Rectal smooth muscle tissue (tissue), 1 donor: Measurements from ENCODE around the gene ISOC2.
A peak's percentile ranks its signal among the peaks of the same experiment; 100 is the strongest.
"Not testable (repeated sequence)": the region's sequence is repeated elsewhere in the genome, so short reads cannot be mapped to it uniquely, and the experiment has no call there.

Experiments used
- H3K27ac ChIP-seq: one replicate; pipeline ENCODE4 v1.7.0; 2013; ENCODE audit warnings: low read depth, low read length, inconsistent platforms
- H3K27me3 ChIP-seq: one replicate; pipeline ENCODE4 v1.7.0; 2013; ENCODE audit warnings: low read length; ENCODE audit not compliant: control insufficient read depth, insufficient read depth
- H3K36me3 ChIP-seq: one replicate; pipeline ENCODE4 v1.7.0; 2013; ENCODE audit warnings: low read length; ENCODE audit not compliant: control insufficient read depth, insufficient read depth
- H3K4me1 ChIP-seq: one replicate; pipeline ENCODE4 v1.7.0; 2013; ENCODE audit warnings: low read length; ENCODE audit not compliant: control insufficient read depth, insufficient read depth
- H3K4me3 ChIP-seq: one replicate; pipeline ENCODE4 v1.7.0; 2013; ENCODE audit warnings: low read length
- H3K9ac ChIP-seq: one replicate; pipeline ENCODE4 v1.7.0; 2013; ENCODE audit warnings: low read length

The ISOC2 gene

GRCh38 chr19:55409179-55409578 is 52.3 kb downstream of the ISOC2 start:
- H3K36me3 ChIP-seq, H3K4me1 ChIP-seq, H3K9ac ChIP-seq, H3K27ac ChIP-seq, H3K27me3 ChIP-seq, H3K4me3 ChIP-seq: not testable (repeated sequence)

GRCh38 chr19:55408533-55408872 is 52.9 kb downstream of the ISOC2 start:
- Histone ChIP-seq H3K9ac (no peak overlapping the region), H3K4me1 (peaks cover 7% of the 10 kb centered on the region), H3K4me3 (peak overlapping the region; percentile 67), H3K27ac (peak overlapping the region; percentile 98), H3K36me3 (peaks cover 4% of the 10 kb centered on the region), H3K27me3 (no peaks in the 10 kb centered on the region)

- no peaks in the 10 kb centered on the region for H3K27me3 ChIP-seq
- H3K4me1 ChIP-seq: peaks cover 7% of the 10 kb centered on the region
- no peak overlapping the region for H3K9ac ChIP-seq
- H3K4me3 ChIP-seq: peak overlapping the region; percentile 78
- peaks cover 4% of the 10 kb centered on the region for H3K36me3 ChIP-seq
- peak overlapping the region; percentile 98 for H3K27ac ChIP-seq
Observed at GRCh38 chr19:55407800-55408532, 53.5 kb downstream of the ISOC2 start.

- Histone ChIP-seq H3K4me3 (peak within 1 kb of the TSS; percentile 78), H3K9ac (peak within 1 kb of the TSS; percentile 45), H3K27ac (peak within 1 kb of the TSS; percentile 98)
- not testable (repeated sequence) for H3K4me1 ChIP-seq, H3K27me3 ChIP-seq, H3K36me3 ChIP-seq
Observed at GRCh38 chr19:55407550-55407799, 54.0 kb downstream of the ISOC2 start, which contains the start of gene UBE2S. UBE2S (minus strand) TSS chr19:55407788; CDS start chr19:55407589, 199 bp downstream.

GRCh38 chr19:55406826-55407549 is 54.5 kb downstream of the ISOC2 start:
- Histone ChIP-seq H3K4me1 (peaks cover 7% of the 10 kb centered on the region), H3K27ac (peak overlapping the region; percentile 98), H3K9ac (peak overlapping the region; percentile 45), H3K27me3 (no peaks in the 10 kb centered on the region), H3K4me3 (peak overlapping the region; percentile 78), H3K36me3 (peaks cover 10% of the 10 kb centered on the region)

- Histone ChIP-seq H3K4me3 (peak overlapping the region; percentile 78), H3K27me3 (no peaks in the 10 kb centered on the region), H3K36me3 (peaks cover 10% of the 10 kb centered on the region), H3K9ac (no peak overlapping the region), H3K4me1 (peaks cover 7% of the 10 kb centered on the region), H3K27ac (no peak overlapping the region)
Observed at GRCh38 chr19:55406091-55406825, 55.2 kb downstream of the ISOC2 start.

GRCh38 chr19:55405638-55406037 is 55.8 kb downstream of the ISOC2 start:
- Histone ChIP-seq H3K9ac (no peak overlapping the region), H3K4me1 (peaks cover 7% of the 10 kb centered on the region), H3K27me3 (no peaks in the 10 kb centered on the region), H3K36me3 (peaks cover 15% of the 10 kb centered on the region), H3K27ac (no peak overlapping the region), H3K4me3 (no peak overlapping the region)
